Gastrocnemius medialis (tissue), 4 donors: ENCODE measurements around the gene RAD50.

Source experiments
- CTCF ChIP-seq, 5 experiments: fragments of 450-650 bp in 3 of 5; fragments of 200-600 bp in 2 of 5; sonication (generic) in 2 of 5; IDR thresholded peaks in 4 of 5; conservative IDR thresholded peaks in 1 of 5; 1 replicate in 4 of 5; 2 replicates in 1 of 5; pipeline ENCODE4 v1.5.1; 2016 to 2019; ENCODE audit warnings: antibody characterized with exemption in 5 of 5, mild to moderate bottlenecking in 3 of 5, moderate library complexity in 3 of 5
- POLR2A ChIP-seq, 2 donors: fragments of 450-650 bp; IDR thresholded peaks; one replicate each; pipeline ENCODE4 v1.6.1; 2017; ENCODE audit warnings: antibody characterized with exemption in 2 of 2, mild to moderate bottlenecking in 2 of 2, moderate library complexity in 2 of 2

- no peak for TF ChIP-seq CTCF (IDR thresholded peaks at IDR 0.05 in 4 of 5, conservative IDR thresholded peaks at IDR 0.05 in 1 of 5)
- no peak for TF ChIP-seq POLR2A (IDR thresholded peaks at IDR 0.05)
These were observed 132.7 kb downstream of the RAD50 start for GRCh38 chr5:132689513-132689912.
